ENCODE data around the gene TMEM192.
"Not testable (repeated sequence)": the region's sequence is repeated elsewhere in the genome, so short reads cannot be mapped to it uniquely, and the experiment has no call there.

Gene TMEM192

GRCh38 chr4:165129924-165130323, 17.3 kb upstream of the TMEM192 start:
- no peak for TF ChIP-seq EZH2phosphoT487 (IDR thresholded peaks at IDR 0.05; ENCODE audit: low read length)
- TF ChIP-seq EZH2 (optimal IDR thresholded peaks at IDR 0.05; ENCODE audit: low read depth, low read length): no peak
- no peak for TF ChIP-seq CTCF (IDR thresholded peaks at IDR 0.05; ENCODE audit: low read length)
- no peaks in the 10 kb centered on the region for H3K9me3 ChIP-seq (replicated peaks; ENCODE audit: insufficient read depth, low read length)
- peaks cover 7% of the 10 kb centered on the region; the same call in 1 of the 2 replicates for H3K27me3 ChIP-seq (replicated peaks; ENCODE audit: insufficient read depth, low read length)
- H3K79me2 ChIP-seq (ENCODE audit: low read length): no peaks in the 10 kb centered on the region
- H3K4me1 ChIP-seq (ENCODE audit: low read length): peaks cover 10% of the 10 kb centered on the region
- H3K9ac ChIP-seq (ENCODE audit: low read length): no peak overlapping the region
- H3K27ac ChIP-seq (ENCODE audit: low read length): no peak overlapping the region
- no peak for DNase-seq
- no peak overlapping the region for H2AFZ ChIP-seq (ENCODE audit: low read length)
- H4K20me1 ChIP-seq (ENCODE audit: insufficient read depth, low read length): no peaks in the 10 kb centered on the region
- no peaks in the 10 kb centered on the region for H3F3A ChIP-seq (ENCODE audit: insufficient read depth, low read length)
- no peak overlapping the region for H3K4me3 ChIP-seq (ENCODE audit: low read length)
- H3K4me2 ChIP-seq (ENCODE audit: low read depth, low read length): no peak overlapping the region
- no peaks in the 10 kb centered on the region for H3K9me2 ChIP-seq (replicated peaks; ENCODE audit: insufficient read depth, low read length)
- H3K36me3 ChIP-seq (replicated peaks; ENCODE audit: insufficient read depth, low read length): no peaks in the 10 kb centered on the region

- H3F3A ChIP-seq (ENCODE audit: insufficient read depth, low read length); H3K9ac ChIP-seq (ENCODE audit: low read length); H3K4me3 ChIP-seq (ENCODE audit: low read length); H3K9me3 ChIP-seq (replicated peaks; ENCODE audit: insufficient read depth, low read length); H3K79me2 ChIP-seq (ENCODE audit: low read length); H4K20me1 ChIP-seq (ENCODE audit: insufficient read depth, low read length); H3K27ac ChIP-seq (ENCODE audit: low read length); H2AFZ ChIP-seq (ENCODE audit: low read length); H3K9me2 ChIP-seq (replicated peaks; ENCODE audit: insufficient read depth, low read length); H3K27me3 ChIP-seq (replicated peaks; ENCODE audit: insufficient read depth, low read length); H3K4me2 ChIP-seq (ENCODE audit: low read depth, low read length); H3K36me3 ChIP-seq (replicated peaks; ENCODE audit: insufficient read depth, low read length); H3K4me1 ChIP-seq (ENCODE audit: low read length); DNase-seq: not testable (repeated sequence)
Measured at GRCh38 chr4:165125869-165126499, 13.3 kb upstream of the TMEM192 start.

- Histone ChIP-seq H3K9ac (ENCODE audit: low read length) (no peak overlapping the region), H4K20me1 (ENCODE audit: insufficient read depth, low read length) (no peaks in the 10 kb centered on the region), H3K4me1 (ENCODE audit: low read length) (no peaks in the 10 kb centered on the region), H3K9me3 (replicated peaks; ENCODE audit: insufficient read depth, low read length) (no peaks in the 10 kb centered on the region), H3K9me2 (replicated peaks; ENCODE audit: insufficient read depth, low read length) (no peaks in the 10 kb centered on the region), H3K79me2 (ENCODE audit: low read length) (no peaks in the 10 kb centered on the region), H3K4me2 (ENCODE audit: low read depth, low read length) (no peak overlapping the region), H3K27me3 (replicated peaks; ENCODE audit: insufficient read depth, low read length) (peaks cover 4% of the 10 kb centered on the region; the same call in 1 of the 2 replicates), H3F3A (ENCODE audit: insufficient read depth, low read length) (peaks cover under 1% of the 10 kb centered on the region; the same call in 1 of the 2 replicates), H3K4me3 (ENCODE audit: low read length) (no peak overlapping the region), H2AFZ (ENCODE audit: low read length) (no peak overlapping the region), H3K27ac (ENCODE audit: low read length) (no peak overlapping the region), H3K36me3 (replicated peaks; ENCODE audit: insufficient read depth, low read length) (no peaks in the 10 kb centered on the region)
- TF ChIP-seq CTCF (IDR thresholded peaks at IDR 0.05; ENCODE audit: low read length) (no peak), EZH2 (optimal IDR thresholded peaks at IDR 0.05; ENCODE audit: low read depth, low read length) (no peak), EZH2phosphoT487 (IDR thresholded peaks at IDR 0.05; ENCODE audit: low read length) (no peak)
- no peak for DNase-seq
Measured at GRCh38 chr4:165124488-165124887, 11.8 kb upstream of the TMEM192 start.

- TF ChIP-seq EZH2 (optimal IDR thresholded peaks at IDR 0.05; ENCODE audit: low read depth, low read length) (no peak), EZH2phosphoT487 (IDR thresholded peaks at IDR 0.05; ENCODE audit: low read length) (no peak), CTCF (IDR thresholded peaks at IDR 0.05; ENCODE audit: low read length) (no peak)
- Histone ChIP-seq H2AFZ (ENCODE audit: low read length) (no peak overlapping the region), H3F3A (ENCODE audit: insufficient read depth, low read length) (peaks cover 17% of the 10 kb centered on the region), H3K4me1 (ENCODE audit: low read length) (peaks cover 16% of the 10 kb centered on the region), H3K4me2 (ENCODE audit: low read depth, low read length) (peak overlapping the region; percentile 34; the same call in 1 of the 2 replicates), H3K27ac (ENCODE audit: low read length) (no peak overlapping the region), H3K9me3 (replicated peaks; ENCODE audit: insufficient read depth, low read length) (no peaks in the 10 kb centered on the region), H3K9me2 (replicated peaks; ENCODE audit: insufficient read depth, low read length) (no peaks in the 10 kb centered on the region), H3K36me3 (replicated peaks; ENCODE audit: insufficient read depth, low read length) (no peaks in the 10 kb centered on the region), H3K4me3 (ENCODE audit: low read length) (no peak overlapping the region), H3K27me3 (replicated peaks; ENCODE audit: insufficient read depth, low read length) (peaks cover 40% of the 10 kb centered on the region), H3K79me2 (ENCODE audit: low read length) (no peaks in the 10 kb centered on the region), H3K9ac (ENCODE audit: low read length) (no peak overlapping the region), H4K20me1 (ENCODE audit: insufficient read depth, low read length) (peaks cover 4% of the 10 kb centered on the region; the same call in 1 of the 2 replicates)
- peak; percentile 76 for DNase-seq
Measured at GRCh38 chr4:165118256-165118909, 5.7 kb upstream of the TMEM192 start.

Measured in MM.1S (cell line).